NB4 (cell line): Measurements from ENCODE around the gene ACVR1.

Experiments used
- DNase-seq: peaks from one replicate; pipeline ENCODE4 v3.0.0; 2010; ENCODE audit warnings: low read depth
- H3K4me3 ChIP-seq: one replicate; pipeline ENCODE4 v1.5.1; 2011; ENCODE audit warnings: mild to moderate bottlenecking, low read depth, low read length, moderate library complexity
- CTCF ChIP-seq: IDR thresholded peaks from one replicate; pipeline ENCODE4 v1.5.1; 2012; ENCODE audit warnings: low read depth, low read length
- MAX ChIP-seq: IDR thresholded peaks from 2 replicates; pipeline ENCODE4 v1.6.1; 2011; ENCODE audit warnings: low read depth, low read length
- MYC ChIP-seq: IDR thresholded peaks from 2 replicates; pipeline ENCODE4 v1.6.1; 2011; ENCODE audit warnings: low read depth, low read length
- POLR2A ChIP-seq: IDR thresholded peaks from 2 replicates; pipeline ENCODE4 v1.6.1; 2011; ENCODE audit warnings: mild to moderate bottlenecking; ENCODE audit not compliant: insufficient read length; ENCODE audit errors: extremely low read depth

ACVR1 gene

GRCh38 chr2:157877761-157878400, 1.8 kb upstream of the ACVR1 start:
- no peak overlapping the region for H3K4me3 ChIP-seq
- DNase-seq, result no peak
- no peak for TF ChIP-seq MAX
- TF ChIP-seq CTCF, result no peak
- no peak for TF ChIP-seq POLR2A
- no peak for TF ChIP-seq MYC

GRCh38 chr2:157876786-157877138, 632 bp upstream of the ACVR1 start:
- DNase-seq, result no peak

GRCh38 chr2:157875641-157876065, 477 bp downstream of the ACVR1 start:
- TF ChIP-seq POLR2A (no peak), CTCF (no peak), MYC (no peak), MAX (no peak)
- no peak for DNase-seq
- no peak overlapping the region for H3K4me3 ChIP-seq

More at GRCh38 chr2:157876786-157877138, 632 bp upstream of the ACVR1 start:
- TF ChIP-seq MAX (no peak), CTCF (no peak), MYC (no peak), POLR2A (no peak)
- H3K4me3 ChIP-seq, result no peak overlapping the region

GRCh38 chr2:157874997-157875640, 1.0 kb downstream of the ACVR1 start:
- H3K4me3 ChIP-seq, result no peak overlapping the region
- peak; percentile 9 for DNase-seq
- TF ChIP-seq MYC, result no peak
- TF ChIP-seq CTCF, result no peak
- no peak for TF ChIP-seq MAX
- TF ChIP-seq POLR2A, result no peak

- no peak overlapping the region for H3K4me3 ChIP-seq
- TF ChIP-seq MAX (no peak), MYC (no peak), CTCF (no peak), POLR2A (no peak)
- DNase-seq, result no peak
These were observed 1.8 kb downstream of the ACVR1 start for GRCh38 chr2:157874348-157874747.

GRCh38 chr2:157872791-157873190, 3.3 kb downstream of the ACVR1 start:
- DNase-seq, result no peak
- no peak for TF ChIP-seq MYC

More at GRCh38 chr2:157872791-157873190, 3.3 kb downstream of the ACVR1 start:
- H3K4me3 ChIP-seq, result no peak overlapping the region
